Endothelial cell of umbilical vein (primary cell): ENCODE measurements around the gene FAM209B. TPM values are rescaled to one million over a fixed set of nuclear protein-coding genes. Genes with fewer than 3 reads are reported as not detected.

Source experiments
- BruUV-seq: library from RNA; stranded (reverse); fragments of 400-500 nt; replicated peaks from 2 replicates; lab custom pipeline; 2021; lab: Mats Ljungman, UMichigan
- CTCF ChIA-PET: fragments of 300-600, 350-600 bp; sonication (Branson Sonifier 250); formaldehyde crosslinking; loops from one replicate; lab custom pipeline; 2021; ENCODE audit warnings: antibody characterized with exemption, inconsistent platforms; lab: Charles Lee
- POLR2A ChIA-PET: fragments of 300-600, 350-600 bp; sonication (Branson Sonifier 250); formaldehyde crosslinking; loops from one replicate; lab custom pipeline; 2021; ENCODE audit warnings: antibody characterized with exemption, inconsistent platforms; lab: Charles Lee
- DNase-seq: peaks from one replicate; pipeline ENCODE4 v3.0.0-alpha.2; 2011; ENCODE audit warnings: low read depth, low spot score
- FAIRE-seq: peaks from 2 replicates; lab custom pipeline; 2011; peaks lifted over from hg19 to GRCh38; lab: Jason Lieb, UNC
- H2AFZ ChIP-seq: 2 replicates; pipeline ENCODE4 v1.6.0; 2012; ENCODE audit warnings: low read depth, low read length, control low read depth, inconsistent platforms
- H3K27ac ChIP-seq: 2 replicates; pipeline ENCODE4 v1.5.1; 2011; ENCODE audit warnings: low read depth, mild to moderate bottlenecking, control low read depth, low read length, moderate library complexity; ENCODE audit not compliant: insufficient read depth
- H3K27me3 ChIP-seq, 2 experiments: 2 replicates each; pipeline versions ENCODE4 v1.6.0 to v1.6.1; 2011; ENCODE audit warnings: low read length in 2 of 2, mixed read lengths in 1 of 2; ENCODE audit not compliant: control insufficient read depth in 2 of 2, insufficient read depth in 2 of 2
- H3K36me3 ChIP-seq, 2 experiments: 2 replicates in 1 of 2; 3 replicates in 1 of 2; pipeline ENCODE4 v1.5.1; 2011; ENCODE audit warnings: low read length in 2 of 2, mild to moderate bottlenecking in 1 of 2, moderate library complexity in 1 of 2; ENCODE audit not compliant: control insufficient read depth in 2 of 2, insufficient read depth in 2 of 2; ENCODE audit errors: extremely low read depth in 1 of 2
- H3K4me1 ChIP-seq: 3 replicates; pipeline ENCODE4 v1.5.1; 2011; ENCODE audit warnings: mild to moderate bottlenecking, low read length; ENCODE audit not compliant: control insufficient read depth, insufficient read depth; ENCODE audit errors: extremely low read depth
- H3K4me2 ChIP-seq: 2 replicates; pipeline ENCODE4 v1.6.1; 2011; ENCODE audit warnings: low read length, control low read depth, mixed read lengths; ENCODE audit not compliant: insufficient read depth
- H3K4me3 ChIP-seq, 3 experiments: fragments of 200-600 bp in 1 of 3; sonication (generic), shearing (Covaris generic) in 1 of 3; replicated peaks in 1 of 3; 2 replicates each; pipeline ENCODE4 v1.5.1; 2011 to 2016; ENCODE audit warnings: control low read depth in 3 of 3, low read length in 3 of 3, mild to moderate bottlenecking in 2 of 3, inconsistent platforms in 1 of 3, low read depth in 1 of 3, moderate library complexity in 1 of 3; ENCODE audit not compliant: insufficient read depth in 1 of 3
- H3K79me2 ChIP-seq: 2 replicates; pipeline ENCODE4 v1.6.0; 2012; ENCODE audit warnings: low read length, inconsistent platforms; ENCODE audit not compliant: control insufficient read depth, insufficient read depth
- H3K9ac ChIP-seq: replicated peaks from 2 replicates; pipeline ENCODE3; 2011; ENCODE audit warnings: low read length, control low read depth; ENCODE audit not compliant: insufficient read depth; ENCODE audit errors: extremely low read depth
- H3K9me1 ChIP-seq: replicated peaks from 3 replicates; pipeline ENCODE4 v1.6.0; 2011; ENCODE audit warnings: mild to moderate bottlenecking, low read length; ENCODE audit not compliant: control insufficient read depth, insufficient read depth; ENCODE audit errors: extremely low read depth
- H3K9me3 ChIP-seq: replicated peaks from 2 replicates; pipeline ENCODE4 v1.5.1; 2012; ENCODE audit warnings: low read length, inconsistent platforms; ENCODE audit not compliant: control insufficient read depth, insufficient read depth
- H4K20me1 ChIP-seq: replicated peaks from 2 replicates; pipeline ENCODE3; 2011; ENCODE audit warnings: mild to moderate bottlenecking, low read length; ENCODE audit not compliant: control insufficient read depth, insufficient read depth; ENCODE audit errors: extremely low read depth
- CTCF ChIP-seq, 2 donors: IDR thresholded peaks; 1 replicate in 1 of 2; 2 replicates in 1 of 2; pipeline ENCODE4 v1.5.1; 2011; ENCODE audit warnings: low read length in 2 of 2, mild to moderate bottlenecking in 2 of 2, moderate library complexity in 2 of 2, control low read depth in 1 of 2, inconsistent platforms in 1 of 2, low read depth in 1 of 2; ENCODE audit not compliant: insufficient read depth in 1 of 2; ENCODE audit errors: extremely low read depth in 1 of 2
- EZH2 ChIP-seq: IDR thresholded peaks from 2 replicates; pipeline ENCODE4 v1.6.1; 2012; ENCODE audit warnings: borderline replicate concordance, low read depth, mild to moderate bottlenecking, moderate library complexity, low read length, inconsistent platforms; ENCODE audit not compliant: severe bottlenecking
- FOS ChIP-seq: IDR thresholded peaks from 2 replicates; pipeline ENCODE4 v1.6.1; 2011; ENCODE audit warnings: mild to moderate bottlenecking, low read length, moderate library complexity, borderline replicate concordance; ENCODE audit not compliant: insufficient read depth
- GATA2 ChIP-seq: IDR thresholded peaks from 2 replicates; pipeline ENCODE4 v1.7.0; 2011; ENCODE audit warnings: low read depth, mild to moderate bottlenecking, moderate library complexity, mixed read lengths, low read length; ENCODE audit not compliant: insufficient read length, insufficient read depth
- JUN ChIP-seq: IDR thresholded peaks from 2 replicates; pipeline ENCODE4 v1.6.1; 2011; ENCODE audit warnings: borderline replicate concordance, low read depth; ENCODE audit not compliant: insufficient read length, insufficient read depth
- MAX ChIP-seq: IDR thresholded peaks from 2 replicates; pipeline ENCODE4 v1.6.1; 2011; ENCODE audit not compliant: insufficient read depth, insufficient read length
- MYC ChIP-seq: IDR thresholded peaks from one replicate; pipeline ENCODE4 v1.6.1; 2011; ENCODE audit warnings: mild to moderate bottlenecking, low read depth, low read length
- POLR2A ChIP-seq: IDR thresholded peaks from 2 replicates; pipeline ENCODE4 v1.6.1; 2012; ENCODE audit warnings: low read depth, mild to moderate bottlenecking, control low read depth, low read length
- POLR2AphosphoS5 ChIP-seq: IDR thresholded peaks from 2 replicates; pipeline ENCODE4 v1.6.1; 2012; ENCODE audit warnings: low read depth, mild to moderate bottlenecking, control low read depth, low read length, moderate library complexity; ENCODE audit not compliant: insufficient read depth
- dilution Hi-C: fragments of 300-500 bp; cut with MboI; formaldehyde crosslinking; loops from one replicate; pipeline ENCODE4 v1.15.0; 2019; ENCODE audit warnings: low sequenced_read_pairs; ENCODE audit not compliant: extremely low pct_ligation_motif_present
- intact Hi-C: fragments of 100-400 bp; cut with micrococcal nuclease; formaldehyde crosslinking; loops from one replicate; pipeline ENCODE4 v1.10.0; 2022
- polyA plus RNA-seq, 4 experiments: library from polyadenylated mRNA; depleted of rRNA in 3 of 4; stranded (reverse) in 3 of 4; unstranded in 1 of 4; fragments of >200 nt; gene quantifications; 2 replicates each; pipeline versions ENCODE4 v1.2.1 to v1.2.3, GENCODE V29; 2011 to 2012; ENCODE audit warnings: missing spikeins in 1 of 4
- total RNA-seq: library from RNA; stranded (reverse); gene quantifications from 2 replicates; pipeline ENCODE4 v1.2.3, GENCODE V29; 2021

The FAM209B gene
- total and polyA plus RNA-seq, 2 donors (not counting 3 experiments of a cell fraction or from before 2014, with no cell fraction given), result 0.22 TPM; not detected in 1

DNA sequence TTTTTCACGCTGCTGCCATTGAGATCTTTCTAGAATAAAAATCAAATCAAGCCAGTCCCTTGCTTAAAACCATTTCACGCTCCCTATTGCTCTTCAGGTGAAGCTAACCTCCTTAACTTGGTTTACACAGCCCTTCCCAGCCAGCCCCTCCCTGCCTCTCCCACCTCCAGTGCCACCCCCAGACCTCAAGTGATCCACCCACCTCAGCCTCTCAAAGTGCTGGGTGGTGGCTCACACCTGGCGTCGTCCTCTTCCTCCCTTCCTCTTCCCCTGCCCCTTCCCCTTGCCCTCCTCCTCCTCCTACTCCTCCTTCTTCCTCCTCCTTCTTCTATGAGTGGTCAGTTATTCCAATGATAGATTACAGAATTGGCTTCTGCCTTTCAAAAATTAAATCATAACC, 42.9 kb downstream of the FAM209B start:
- DNase-seq, result no peak
- no peak overlapping the region for H3K4me2 ChIP-seq
- dilution Hi-C loops, result no loop called here
- H3K9ac ChIP-seq, result no peak overlapping the region
- no peaks in the 10 kb centered on the region for H3K4me1 ChIP-seq
- no peak for FAIRE-seq
- no peaks in the 10 kb centered on the region for H3K9me3 ChIP-seq
- H4K20me1 ChIP-seq, result no peaks in the 10 kb centered on the region
- ChIA-PET CTCF (interaction anchor here (7.1 kb wide), 1 partner anchor 26 kb away, joined by 96 read pairs; no protein-coding TSS in a partner anchor), POLR2A (no interaction called here)
- no TSS peak for BruUV-seq
- no peak overlapping the region for H2AFZ ChIP-seq
- no peak overlapping the region for H3K4me3 ChIP-seq
- H3K27me3 ChIP-seq, result no peaks in the 10 kb centered on the region
- no peaks in the 10 kb centered on the region for H3K9me1 ChIP-seq
- intact Hi-C loops, result loop anchor here (2.0 kb wide), 1 partner anchor 1895 kb away; no protein-coding TSS in a partner anchor
- TF ChIP-seq JUN (no peak), FOS (no peak), POLR2AphosphoS5 (no peak), MAX (no peak), EZH2 (no peak), GATA2 (no peak), POLR2A (no peak), CTCF (IDR thresholded peaks at IDR 0.05; ENCODE audit: extremely low read depth in 1 of 2, insufficient read depth in 1 of 2, low read depth in 1 of 2, low read length in 2 of 2) (no peak), MYC (no peak)
- H3K36me3 ChIP-seq, result no peaks in the 10 kb centered on the region
- H3K79me2 ChIP-seq, result no peaks in the 10 kb centered on the region
- no peak overlapping the region for H3K27ac ChIP-seq
